GM12892 (cell line): ENCODE data around the gene KRT2.

Source experiments
- DNase-seq: peaks from one replicate; pipeline ENCODE4 v3.0.0; 2011; ENCODE audit not compliant: insufficient read length
- FAIRE-seq: peaks from 2 replicates; lab custom pipeline; 2011; peaks lifted over from hg19 to GRCh38; lab: Jason Lieb, UNC
- POLR2A ChIP-seq: IDR thresholded peaks from 2 replicates; pipeline ENCODE4 v1.6.1; 2011; ENCODE audit warnings: low read depth, low read length, control low read depth
- POLR2AphosphoS5 ChIP-seq: IDR thresholded peaks from 2 replicates; pipeline ENCODE4 v1.6.1; 2011; ENCODE audit warnings: low read depth, low read length, control low read depth
- TAF1 ChIP-seq: IDR thresholded peaks from 2 replicates; pipeline ENCODE4 v1.6.1; 2011; ENCODE audit warnings: low read depth, mild to moderate bottlenecking, control low read depth, low read length, borderline replicate concordance

The KRT2 gene

GRCh38 chr12:52682938-52683574 is 31.0 kb upstream of the KRT2 start:
- no peak for FAIRE-seq
- DNase-seq: no peak

GRCh38 chr12:52682381-52682660 is 30.3 kb upstream of the KRT2 start:
- TF ChIP-seq POLR2A (no peak), TAF1 (no peak), POLR2AphosphoS5 (no peak)
- DNase-seq: no peak
- no peak for FAIRE-seq

More at GRCh38 chr12:52682938-52683574, 31.0 kb upstream of the KRT2 start:
- TF ChIP-seq TAF1: no peak
- TF ChIP-seq POLR2AphosphoS5: no peak
- TF ChIP-seq POLR2A: no peak

- DNase-seq (no peak), FAIRE-seq (no peak)
- TF ChIP-seq POLR2A: no peak
- no peak for TF ChIP-seq POLR2AphosphoS5
- TF ChIP-seq TAF1: no peak
Measured at GRCh38 chr12:52681526-52682380, 29.7 kb upstream of the KRT2 start.

GRCh38 chr12:52680363-52680762 is 28.4 kb upstream of the KRT2 start, which contains the start of gene KRT1:
TSS of gene KRT1 (minus strand) at chr12:52680407. CDS start at chr12:52680348, 59 bp downstream.
- no peak for DNase-seq
- no peak for TF ChIP-seq TAF1
- no peak for TF ChIP-seq POLR2A
- TF ChIP-seq POLR2AphosphoS5: no peak
- no peak for FAIRE-seq

GRCh38 chr12:52679875-52680274 is 27.9 kb upstream of the KRT2 start:
- no peak for FAIRE-seq
- no peak for DNase-seq
- TF ChIP-seq POLR2AphosphoS5: no peak
- no peak for TF ChIP-seq POLR2A
- TF ChIP-seq TAF1: no peak

- DNase-seq: no peak
- no peak for FAIRE-seq
- TF ChIP-seq TAF1: no peak
- TF ChIP-seq POLR2A: no peak
- no peak for TF ChIP-seq POLR2AphosphoS5
Measured at GRCh38 chr12:52677671-52678070, 25.7 kb upstream of the KRT2 start.

GRCh38 chr12:52677126-52677525 is 25.1 kb upstream of the KRT2 start:
- TF ChIP-seq POLR2A (no peak), TAF1 (no peak), POLR2AphosphoS5 (no peak)
- DNase-seq (no peak), FAIRE-seq (no peak)

GRCh38 chr12:52676163-52676562 is 24.2 kb upstream of the KRT2 start:
- DNase-seq (no peak), FAIRE-seq (no peak)
- TF ChIP-seq POLR2A: no peak
- no peak for TF ChIP-seq TAF1
- TF ChIP-seq POLR2AphosphoS5: no peak

- FAIRE-seq: no peak
- DNase-seq: no peak
Measured at GRCh38 chr12:52675301-52675701, 23.3 kb upstream of the KRT2 start.

GRCh38 chr12:52674433-52674775 is 22.4 kb upstream of the KRT2 start:
- FAIRE-seq (no peak), DNase-seq (no peak)

More at GRCh38 chr12:52675301-52675701, 23.3 kb upstream of the KRT2 start:
- TF ChIP-seq POLR2A: no peak
- TF ChIP-seq POLR2AphosphoS5: no peak
- TF ChIP-seq TAF1: no peak

GRCh38 chr12:52673713-52674432 is 21.9 kb upstream of the KRT2 start:
- FAIRE-seq: no peak

More at GRCh38 chr12:52674433-52674775, 22.4 kb upstream of the KRT2 start:
- TF ChIP-seq TAF1: no peak
- no peak for TF ChIP-seq POLR2A
- no peak for TF ChIP-seq POLR2AphosphoS5

More at GRCh38 chr12:52673713-52674432, 21.9 kb upstream of the KRT2 start:
- no peak for DNase-seq
- no peak for TF ChIP-seq POLR2AphosphoS5
